Esophagus squamous epithelium (tissue), 5 donors: ENCODE measurements around the gene CCDC124. TPM values are rescaled to one million over a fixed set of nuclear protein-coding genes. Genes with fewer than 3 reads are reported as not detected.

ENCODE experiments used
- DNase-seq: peaks from one replicate; lab custom pipeline; 2025; lab: John Stamatoyannopoulos, UW
- H3K27ac ChIP-seq, 4 donors: fragments of 200-600 bp; sonication (generic); one replicate each; pipeline ENCODE4 v1.5.1; 2016 to 2019; ENCODE audit warnings: mild to moderate bottlenecking in 1 of 4
- H3K27me3 ChIP-seq, 4 donors: fragments of 200-600 bp; sonication (generic); 1 replicate in 3 of 4; 2 replicates in 1 of 4; pipeline versions ENCODE4 v1.5.1 to v1.6.0; 2017 to 2021; ENCODE audit warnings: antibody characterized with exemption in 1 of 4
- H3K36me3 ChIP-seq, 3 donors: fragments of 200-600 bp; sonication (generic); one replicate each; pipeline ENCODE4 v1.5.1; 2016 to 2019
- H3K4me1 ChIP-seq, 3 donors: fragments of 200-600 bp; sonication (generic); one replicate each; pipeline ENCODE4 v1.5.1; 2017 to 2019
- H3K4me3 ChIP-seq, 4 donors: fragments of 200-600 bp; sonication (generic); 1 replicate in 3 of 4; 2 replicates in 1 of 4; pipeline ENCODE4 v1.5.1; 2016 to 2019; ENCODE audit warnings: mild to moderate bottlenecking in 2 of 4, moderate library complexity in 1 of 4
- H3K9me3 ChIP-seq, 3 donors: fragments of 200-600 bp; sonication (generic); one replicate each; pipeline ENCODE4 v1.5.1; 2016 to 2019
- POLR2A ChIP-seq, 4 donors: fragments of 450-650 bp; IDR thresholded peaks; one replicate each; pipeline ENCODE4 v1.6.1; 2017; ENCODE audit warnings: antibody characterized with exemption in 4 of 4, mild to moderate bottlenecking in 4 of 4, moderate library complexity in 3 of 4
- WGBS, 2 donors: methylation state at CpG; one replicate each; pipeline ENCODE4 v1.1.5; 2018; 5-methylcytosine and 5-hydroxymethylcytosine counted together
- intact Hi-C: fragments of 100-400 bp; cut with DNase I; formaldehyde crosslinking; loops from one replicate; pipeline ENCODE4 v1.15.0; 2022
- total RNA-seq, 4 donors: library from RNA; depleted of rRNA; stranded (reverse); fragments of >200 nt; gene quantifications; one replicate each; pipeline ENCODE4 v1.1.0, GENCODE V29; 2016
- TF ChIP-seq, protein P1 (sequence below), 6 experiments: fragments of 450-650 bp in 4 of 6; fragments of 200-600 bp in 2 of 6; sonication (generic) in 2 of 6; IDR thresholded peaks; one replicate each; pipeline ENCODE4 v1.5.1; 2016 to 2019; ENCODE audit warnings: antibody characterized with exemption in 6 of 6, mild to moderate bottlenecking in 4 of 6, moderate library complexity in 4 of 6
- donor health status: DM: yes; HTN: yes; CAD: no.

CCDC124 gene
- total RNA-seq, 4 donors from 2014 or later, result 50.2 to 80.6 (median 54.5) TPM

DNA sequence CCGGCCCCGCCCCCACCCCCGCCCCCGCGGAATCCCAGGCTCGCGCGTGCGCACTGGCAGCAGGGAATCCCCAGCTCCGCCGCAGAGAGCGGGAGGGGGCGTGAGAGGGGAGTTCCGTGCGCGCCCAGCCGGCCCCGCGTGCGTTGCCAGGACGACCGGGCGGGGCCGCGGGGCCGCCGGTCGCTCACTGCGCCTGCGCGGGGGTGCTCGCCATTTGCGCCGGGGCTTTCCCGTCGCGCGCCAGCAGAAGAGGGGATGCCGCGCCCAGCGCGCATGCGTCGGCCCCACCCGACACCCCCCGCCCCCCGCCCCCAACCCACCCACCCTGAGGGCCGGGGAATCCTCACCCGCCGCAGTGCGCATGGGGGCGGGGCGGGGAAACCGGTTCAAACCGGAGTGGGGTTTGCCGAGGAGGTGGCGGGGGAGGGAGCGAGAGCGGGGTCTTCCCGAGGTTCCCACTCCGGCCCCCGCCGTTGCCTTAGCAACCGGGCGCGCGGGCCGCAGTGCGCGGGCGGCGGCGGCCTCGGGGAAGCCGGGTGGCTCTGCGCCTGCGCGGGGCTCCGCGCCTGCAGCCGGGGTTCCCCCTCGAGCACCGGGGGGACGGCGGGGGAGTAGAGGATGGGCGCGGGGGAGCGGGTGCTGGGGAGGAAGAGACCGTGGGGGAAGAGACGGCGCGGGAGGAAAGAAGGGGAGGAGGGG, 15.1 kb downstream of the CCDC124 start:
- 0% methylated on average over 2 of the region's 92 CpGs; no CpG with 5 or more reads in 1 of the 2 donors for WGBS, 2 donors
- intact Hi-C loops, result no loop called here
- peaks cover 0 to 10% (median 0%) of the 10 kb centered on the region in 3 donors for H3K36me3 ChIP-seq
- peaks cover 22 to 49% (median 28%) of the 10 kb centered on the region in 4 donors for H3K27me3 ChIP-seq
- no peaks in the 10 kb centered on the region for H3K9me3 ChIP-seq
- peak; percentile 34 for DNase-seq
- peak overlapping the region; percentile 57 to 90 (median 62) for H3K4me3 ChIP-seq
- TF ChIP-seq, protein P1, sequence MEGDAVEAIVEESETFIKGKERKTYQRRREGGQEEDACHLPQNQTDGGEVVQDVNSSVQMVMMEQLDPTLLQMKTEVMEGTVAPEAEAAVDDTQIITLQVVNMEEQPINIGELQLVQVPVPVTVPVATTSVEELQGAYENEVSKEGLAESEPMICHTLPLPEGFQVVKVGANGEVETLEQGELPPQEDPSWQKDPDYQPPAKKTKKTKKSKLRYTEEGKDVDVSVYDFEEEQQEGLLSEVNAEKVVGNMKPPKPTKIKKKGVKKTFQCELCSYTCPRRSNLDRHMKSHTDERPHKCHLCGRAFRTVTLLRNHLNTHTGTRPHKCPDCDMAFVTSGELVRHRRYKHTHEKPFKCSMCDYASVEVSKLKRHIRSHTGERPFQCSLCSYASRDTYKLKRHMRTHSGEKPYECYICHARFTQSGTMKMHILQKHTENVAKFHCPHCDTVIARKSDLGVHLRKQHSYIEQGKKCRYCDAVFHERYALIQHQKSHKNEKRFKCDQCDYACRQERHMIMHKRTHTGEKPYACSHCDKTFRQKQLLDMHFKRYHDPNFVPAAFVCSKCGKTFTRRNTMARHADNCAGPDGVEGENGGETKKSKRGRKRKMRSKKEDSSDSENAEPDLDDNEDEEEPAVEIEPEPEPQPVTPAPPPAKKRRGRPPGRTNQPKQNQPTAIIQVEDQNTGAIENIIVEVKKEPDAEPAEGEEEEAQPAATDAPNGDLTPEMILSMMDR (IDR thresholded peaks at IDR 0.05), result no peak
- TF ChIP-seq POLR2A (IDR thresholded peaks at IDR 0.05), result peak in 1 of 4 donors; percentile 15
- peak overlapping the region; percentile 38 to 77 (median 56) for H3K27ac ChIP-seq
- peaks cover 49 to 89% (median 57%) of the 10 kb centered on the region in 3 donors for H3K4me1 ChIP-seq

DNA sequence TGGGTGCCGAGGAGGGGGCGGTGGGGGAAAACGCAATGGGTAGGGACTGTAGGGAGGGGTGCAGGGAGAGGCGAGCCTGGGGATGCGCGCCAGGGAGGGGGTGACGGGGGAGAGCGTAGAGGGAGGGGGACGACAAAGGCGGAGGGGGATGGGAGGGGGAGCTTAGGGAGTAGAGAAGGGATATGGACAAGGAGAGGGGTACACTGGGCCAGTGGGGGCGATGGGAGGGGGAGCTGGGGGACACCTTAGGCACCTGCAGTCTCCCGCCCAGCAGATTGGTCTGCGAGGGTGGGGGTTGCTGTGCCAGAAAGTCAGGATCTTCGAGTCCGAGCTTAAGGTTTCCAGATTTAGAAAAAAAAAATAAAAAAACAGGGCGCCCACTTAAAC, 15.7 kb downstream of the CCDC124 start:
- Histone ChIP-seq H3K27me3 (peaks cover 24 to 54% (median 34%) of the 10 kb centered on the region in 4 donors), H3K4me1 (peaks cover 47 to 84% (median 56%) of the 10 kb centered on the region in 3 donors), H3K4me3 (peak overlapping the region; percentile 57 to 90 (median 62)), H3K9me3 (no peaks in the 10 kb centered on the region), H3K36me3 (peaks cover 0 to 5% (median 0%) of the 10 kb centered on the region in 3 donors), H3K27ac (peak overlapping the region in 1 of 4 donors; percentile 56)
- 0% methylated on average over 6 to 12 of the region's 16 CpGs for WGBS, 2 donors
- DNase-seq, result no peak
- TF ChIP-seq, protein P1 (IDR thresholded peaks at IDR 0.05), result no peak
- TF ChIP-seq POLR2A (IDR thresholded peaks at IDR 0.05), result no peak
- intact Hi-C loops, result no loop called here

DNA sequence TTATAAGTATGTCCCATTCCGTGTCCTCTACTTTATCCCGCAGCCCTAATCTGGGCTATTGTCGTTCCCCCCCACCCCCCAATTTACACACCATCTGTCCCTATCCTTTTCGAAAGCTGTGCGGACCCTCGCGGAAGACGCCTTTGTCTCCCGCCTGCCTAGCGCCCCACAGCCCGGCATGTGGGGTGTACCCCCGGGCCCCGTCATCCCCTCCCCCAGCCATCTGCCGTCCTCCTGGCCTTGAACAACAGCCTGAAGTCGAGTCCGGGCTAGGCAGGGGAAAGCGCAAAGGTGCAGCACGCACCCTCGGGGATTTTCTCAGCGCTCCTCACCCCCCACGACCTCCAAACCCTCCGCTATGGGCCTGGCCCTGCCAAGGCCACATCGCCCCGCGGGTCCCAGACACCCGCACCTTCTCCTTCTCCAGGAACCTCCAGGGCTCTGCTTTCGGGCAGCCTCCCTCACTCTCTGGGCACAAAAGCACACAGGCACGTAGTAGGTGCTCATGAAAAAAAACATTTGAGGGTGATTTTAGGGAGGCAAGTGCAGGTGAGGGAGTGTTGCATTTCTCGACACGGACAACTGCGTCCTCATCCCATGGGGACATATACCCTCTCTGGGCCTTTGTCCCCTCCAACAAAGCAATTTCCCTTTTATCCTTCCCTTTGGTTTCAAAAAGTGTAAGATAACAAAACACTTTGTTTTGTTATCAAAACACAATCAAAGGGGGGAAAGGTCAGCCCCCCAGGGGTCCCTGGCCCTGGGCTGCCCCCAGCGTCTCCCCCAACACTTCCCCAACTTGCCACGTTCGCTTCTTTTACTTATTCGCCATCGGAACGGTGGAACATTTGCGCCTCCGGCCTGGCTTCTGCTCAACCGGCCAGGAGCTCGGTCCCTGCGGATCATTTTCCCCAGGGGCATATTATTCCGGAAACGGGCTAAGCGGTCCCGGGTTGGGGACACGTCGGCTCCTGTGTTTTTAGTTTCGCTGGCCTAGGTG, 16.4 kb downstream of the CCDC124 start:
- WGBS, 2 donors, result 12 to 21% methylated on average over 33 to 42 of the region's 49 CpGs
- H3K27ac ChIP-seq, result no peak overlapping the region
- peaks cover 45 to 77% (median 49%) of the 10 kb centered on the region in 3 donors for H3K4me1 ChIP-seq
- DNase-seq, result no peak
- peak overlapping the region in 2 of 4 donors; percentile 32 to 62 for H3K4me3 ChIP-seq
- TF ChIP-seq POLR2A (IDR thresholded peaks at IDR 0.05), result no peak
- TF ChIP-seq, protein P1 (IDR thresholded peaks at IDR 0.05), result no peak
- peaks cover 29 to 61% (median 40%) of the 10 kb centered on the region in 4 donors for H3K27me3 ChIP-seq
- intact Hi-C loops, result no loop called here
- no peaks in the 10 kb centered on the region for H3K36me3 ChIP-seq
- no peaks in the 10 kb centered on the region for H3K9me3 ChIP-seq

- intact Hi-C loops, result no loop called here
- Histone ChIP-seq H3K4me3 (peak overlapping the region in 2 of 4 donors; percentile 2 to 32), H3K9me3 (no peaks in the 10 kb centered on the region), H3K27ac (no peak overlapping the region), H3K36me3 (no peaks in the 10 kb centered on the region), H3K4me1 (peaks cover 45 to 70% (median 45%) of the 10 kb centered on the region in 3 donors), H3K27me3 (peaks cover 29 to 68% (median 40%) of the 10 kb centered on the region in 4 donors)
- DNase-seq, result no peak
- WGBS, 2 donors, result 0 to 10% methylated on average over 3 to 7 of the region's 11 CpGs
- no peak for TF ChIP-seq POLR2A (IDR thresholded peaks at IDR 0.05)
- TF ChIP-seq, protein P1 (IDR thresholded peaks at IDR 0.05), result no peak
These were observed 17.1 kb downstream of the CCDC124 start for GRCh38 chr19:17949956-17950309.
